T-helper 9 cell (primary cell): ENCODE data around the gene KCNJ10.

Experiments
- DNase-seq: peaks from one replicate; pipeline ENCODE4 v3.0.0-alpha.2; 2020

The KCNJ10 gene

DNA sequence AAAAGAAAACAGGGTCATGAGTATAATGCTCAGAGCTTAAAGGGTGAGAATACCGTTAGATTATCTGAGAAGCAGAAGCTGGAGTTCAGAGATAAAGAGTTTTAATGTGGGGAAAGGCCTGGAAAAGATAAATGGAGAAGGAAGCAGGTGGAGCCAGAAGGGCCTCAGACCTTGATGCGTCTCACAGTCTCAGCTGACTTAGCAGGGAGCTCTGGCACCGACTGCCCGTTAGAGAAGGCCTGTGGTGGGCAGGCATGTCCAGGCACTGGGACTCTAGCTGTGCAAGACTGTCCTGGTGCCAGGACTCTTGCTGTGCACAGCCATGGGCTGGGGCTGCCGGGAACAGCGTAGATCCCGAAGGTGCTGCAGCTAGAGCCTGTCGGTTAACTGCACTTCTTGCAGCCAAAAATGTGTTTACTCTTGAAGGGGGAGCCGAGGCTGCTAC is 112.1 kb downstream of the KCNJ10 start:
- DNase-seq: no peak

DNA sequence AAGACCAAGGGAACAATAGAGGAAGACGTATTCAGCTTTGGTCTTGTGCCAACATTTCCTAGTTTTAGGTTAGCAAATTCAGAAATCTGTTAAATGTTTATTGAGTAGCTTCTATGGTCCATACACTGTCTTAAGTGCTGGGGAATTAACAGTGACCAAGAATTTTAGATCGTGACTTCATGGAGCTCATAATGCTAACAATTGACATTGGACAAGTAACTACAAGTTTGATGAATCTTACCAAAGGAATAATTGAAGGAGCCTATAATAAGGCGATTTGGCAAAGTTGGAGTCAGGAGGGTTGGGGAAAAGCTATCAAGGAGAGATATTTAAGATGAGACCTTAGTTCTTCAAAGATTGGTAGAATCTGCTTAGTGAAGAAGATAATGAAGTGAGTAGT is 114.5 kb downstream of the KCNJ10 start:
- no peak for DNase-seq

DNA sequence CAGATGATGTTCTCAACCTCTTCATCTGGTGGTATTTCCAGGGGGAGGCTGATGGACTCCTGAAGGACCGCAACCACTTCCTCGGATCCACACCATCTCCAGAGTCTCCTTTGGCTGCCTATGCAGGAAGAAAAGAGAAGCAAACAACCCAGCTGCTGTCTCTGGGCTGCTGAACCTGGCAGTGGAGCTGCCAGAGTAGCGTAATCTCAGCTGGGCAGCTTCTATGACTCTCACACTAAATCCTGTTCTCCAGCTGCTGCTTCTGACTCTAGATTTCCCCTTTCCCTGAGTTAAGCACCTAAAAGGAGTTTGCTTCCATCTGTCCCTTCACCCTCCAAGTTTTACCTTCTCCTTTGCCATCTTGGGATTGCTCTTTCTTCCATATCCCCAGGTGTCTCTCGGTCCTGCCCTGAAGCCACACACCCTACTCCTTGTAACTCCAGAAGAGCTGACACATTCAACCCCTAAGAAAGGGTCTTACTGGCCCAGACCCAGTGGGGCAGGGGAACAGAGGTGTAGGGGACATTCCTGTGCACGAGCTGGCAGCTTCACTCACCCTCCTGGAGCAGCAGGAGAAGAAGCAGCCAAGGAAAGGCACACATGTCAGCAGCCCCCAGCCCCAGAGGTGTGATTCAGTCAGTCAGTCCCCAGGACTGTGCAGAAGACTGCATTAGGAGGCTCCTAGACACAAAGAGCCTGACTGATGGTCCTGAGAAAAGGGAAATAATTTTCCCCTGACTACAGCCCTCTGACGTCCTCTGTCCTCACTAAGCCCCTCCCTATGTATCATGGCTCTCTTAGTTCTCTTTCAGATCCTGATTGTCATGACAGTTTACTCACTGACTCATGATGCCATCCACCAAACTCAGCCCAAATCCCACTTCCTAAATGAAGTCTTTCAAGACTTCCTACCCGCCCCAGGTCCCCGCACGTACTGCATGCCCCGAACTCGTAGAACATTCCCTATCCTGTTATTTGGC is 116.1 kb downstream of the KCNJ10 start, which contains the start of gene SLAMF9:
TSS of gene SLAMF9 (minus strand) at position 702 of the 980 bp plus-strand sequence. CDS start at position 602, 100 bp downstream.
- DNase-seq: no peak

DNA sequence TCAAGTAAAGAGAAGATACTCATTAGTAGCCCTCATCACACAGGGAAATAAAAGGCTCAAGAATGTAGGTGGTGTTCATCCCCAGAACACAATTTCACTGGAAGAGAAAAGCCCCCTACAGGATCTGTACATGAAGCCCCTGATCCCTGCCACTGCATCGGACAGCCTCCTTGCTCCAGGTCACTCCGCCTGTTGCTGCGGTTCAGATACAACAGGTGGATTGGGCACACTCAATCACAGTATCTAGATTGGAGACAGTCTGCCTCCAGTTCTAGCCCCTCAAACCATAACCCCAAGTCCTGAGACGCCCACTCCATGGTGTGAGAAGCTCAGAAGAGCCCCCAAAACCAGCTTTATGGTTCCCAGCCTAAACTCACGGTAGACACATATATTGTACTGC is 117.0 kb downstream of the KCNJ10 start:
- no peak for DNase-seq

DNA sequence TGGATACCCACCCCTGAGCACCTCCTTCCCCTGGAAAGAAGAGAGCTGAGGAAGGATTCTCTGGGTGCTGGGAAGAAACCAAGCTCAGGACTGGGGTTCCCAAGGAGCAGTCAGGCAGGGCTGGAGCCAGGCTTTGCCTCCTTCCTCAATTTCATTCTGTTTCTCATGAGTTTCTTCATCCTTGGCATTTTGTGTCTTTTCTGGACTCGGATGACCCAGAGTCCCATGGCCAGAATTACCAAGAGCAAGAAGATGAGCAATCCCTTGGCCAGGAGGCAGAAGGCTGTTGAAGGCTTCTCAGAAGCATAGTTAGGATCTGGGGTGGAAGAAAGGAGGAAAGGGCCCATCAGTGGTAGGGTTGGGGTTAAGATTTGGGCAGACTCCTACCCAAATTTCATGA is 118.4 kb downstream of the KCNJ10 start:
- DNase-seq: no peak

DNA sequence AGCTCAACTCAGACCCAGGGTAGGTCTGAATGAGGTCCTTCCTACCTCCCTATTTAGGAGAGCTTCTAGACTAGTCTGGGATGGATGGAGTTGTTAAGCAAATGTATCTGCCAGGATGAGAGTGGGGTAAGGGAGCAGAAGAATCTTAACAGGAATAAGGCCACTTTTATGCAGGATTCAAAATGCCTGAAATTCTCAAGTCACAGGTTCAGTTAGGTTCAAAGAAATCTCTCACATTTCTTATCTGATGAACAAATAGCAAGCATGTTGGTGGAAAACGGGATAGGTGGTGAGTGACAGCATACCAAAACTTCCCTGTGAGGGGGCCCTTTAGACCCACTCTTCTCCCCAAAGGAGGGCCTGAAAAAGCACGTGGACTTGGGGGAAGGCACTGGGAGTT is 118.9 kb downstream of the KCNJ10 start:
- DNase-seq: no peak

DNA sequence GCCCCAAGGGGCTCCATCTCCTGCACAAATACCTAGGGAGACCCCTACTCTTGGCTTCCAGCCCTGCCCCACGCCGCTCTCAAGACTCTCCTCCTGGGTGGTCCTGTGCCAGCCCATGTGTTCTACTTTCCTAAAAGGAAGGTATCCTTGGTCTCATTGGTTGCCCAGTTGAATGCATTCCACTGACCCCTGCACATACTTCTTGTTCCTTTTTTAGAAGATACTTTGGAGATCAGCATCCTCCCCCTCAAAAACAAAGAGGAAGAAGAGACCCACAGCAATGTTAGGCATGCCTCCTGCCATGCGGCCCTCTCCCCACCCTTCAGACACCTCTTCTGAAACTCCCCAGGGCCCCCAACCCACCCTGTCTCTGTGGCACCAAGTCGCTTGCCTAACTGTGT is 120.0 kb downstream of the KCNJ10 start:
- DNase-seq: no peak

DNA sequence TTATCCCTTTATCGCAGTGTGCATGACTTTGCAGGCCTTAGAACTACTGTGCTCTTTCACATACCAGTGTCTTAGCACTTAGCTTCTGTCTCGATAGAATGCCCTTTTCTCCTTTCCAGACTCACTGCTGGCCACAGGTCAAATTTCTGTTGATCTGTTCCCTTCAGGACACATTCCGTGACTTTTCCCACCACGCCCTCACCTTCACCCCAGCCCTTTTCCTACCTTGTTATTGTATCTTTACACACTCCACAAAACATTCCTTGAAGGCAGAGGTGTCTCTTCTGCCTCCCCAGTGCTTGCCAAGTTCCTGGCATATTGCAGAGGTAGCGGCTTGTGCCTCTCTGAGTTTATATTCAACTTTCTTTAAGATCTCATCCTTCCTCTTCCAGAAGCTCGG is 120.8 kb downstream of the KCNJ10 start:
- DNase-seq: no peak
